ENCODE results near the gene CASP8AP2.
"Not testable (repeated sequence)": the region's sequence is repeated elsewhere in the genome, so short reads cannot be mapped to it uniquely, and the experiment has no call there.

DNA sequence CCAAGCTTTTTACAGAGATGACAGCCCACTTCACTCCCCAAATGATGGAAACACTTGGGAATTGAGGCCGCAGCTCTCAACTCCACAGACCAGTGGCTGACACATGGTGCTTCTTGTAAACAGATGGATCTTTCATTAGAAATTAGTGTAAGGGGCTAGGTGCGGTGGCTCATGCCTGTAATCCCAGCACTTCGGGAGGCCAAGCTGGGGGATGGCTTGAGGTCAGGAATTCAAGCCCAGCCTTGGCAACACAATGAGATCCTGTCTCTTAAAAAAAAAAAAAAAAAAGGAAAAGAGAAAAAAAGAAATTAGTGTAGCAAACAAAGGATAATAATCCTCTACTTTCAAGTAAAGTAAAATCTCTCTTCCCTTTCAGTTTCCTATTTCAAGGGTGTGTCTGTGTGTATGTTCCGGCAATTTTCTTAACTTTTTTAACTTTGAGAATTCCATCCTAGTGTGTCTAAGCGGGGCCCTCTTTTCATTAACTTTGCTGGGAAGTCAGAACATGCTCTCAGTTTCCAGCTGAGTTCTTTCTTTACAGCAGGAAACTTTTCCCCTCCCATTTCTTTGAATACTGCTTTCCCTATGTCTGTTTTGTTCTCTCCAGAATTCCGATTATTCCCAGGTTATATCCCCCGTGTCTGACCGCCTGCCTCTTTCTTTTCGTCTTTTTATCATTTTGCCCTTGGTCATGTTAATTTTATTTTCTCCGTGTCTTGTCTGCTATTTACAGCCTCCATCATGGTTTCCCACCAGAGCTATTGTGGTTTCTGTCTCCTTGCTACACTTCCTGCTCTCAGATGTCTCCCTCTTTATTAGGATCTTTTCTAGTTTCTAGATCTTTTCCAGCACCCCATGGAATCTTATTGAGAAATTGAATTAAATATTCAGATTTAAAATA is 80.6 kb downstream of the CASP8AP2 start:
- not testable (repeated sequence) for TF ChIP-seq EZH2 (IDR thresholded peaks at IDR 0.05; ENCODE audit: borderline replicate concordance, insufficient read depth, low read length, poor library complexity, severe bottlenecking); CTCF (IDR thresholded peaks at IDR 0.05; ENCODE audit: poor library complexity, severe bottlenecking); EP300 (conservative IDR thresholded peaks at IDR 0.05; ENCODE audit: poor library complexity, severe bottlenecking); POLR2AphosphoS5 (IDR thresholded peaks at IDR 0.05)
